PC-9 (cell line): ENCODE results near the gene ITPRIP. TPM values are rescaled to one million over a fixed set of nuclear protein-coding genes. Genes with fewer than 3 reads are reported as not detected.

Experiments
- BruUV-seq: library from RNA; stranded (reverse); fragments of 400-500 nt; replicated peaks from 2 replicates; lab custom pipeline; 2021; lab: Mats Ljungman, UMichigan
- CTCF ChIA-PET: fragments of 300-600 bp; sonication (Branson Sonifier 250); formaldehyde crosslinking; loops from one replicate; lab custom pipeline; 2022; ENCODE audit warnings: antibody characterized with exemption; lab: Charles Lee
- POLR2A ChIA-PET: fragments of 300-600 bp; sonication (Branson Sonifier 250); formaldehyde crosslinking; loops from one replicate; lab custom pipeline; 2022; ENCODE audit warnings: antibody characterized with exemption; ENCODE audit not compliant: unreplicated experiment; lab: Charles Lee
- DNase-seq, 2 experiments: peaks; one replicate each; pipeline versions ENCODE4 v3.0.0 to v3.0.0-alpha.2; 2015 to 2022; ENCODE audit warnings: mixed read lengths in 1 of 2
- H2AFZ ChIP-seq: fragments of 200-600 bp; sonication (generic); 2 replicates; pipeline ENCODE4 v1.8.1; 2017; ENCODE audit warnings: antibody characterized with exemption
- H3F3A ChIP-seq: fragments of 200-600 bp; sonication (generic); 2 replicates; pipeline ENCODE4 v1.8.1; 2017; ENCODE audit warnings: antibody characterized with exemption, mild to moderate bottlenecking, low read depth; ENCODE audit not compliant: insufficient read depth
- H3K27ac ChIP-seq: fragments of 200-600 bp; sonication (generic); 2 replicates; pipeline ENCODE4 v1.6.1; 2016; ENCODE audit warnings: mixed run types
- H3K27me3 ChIP-seq: fragments of 200-600 bp; sonication (generic); 2 replicates; pipeline ENCODE4 v1.6.1; 2016; ENCODE audit warnings: low read depth, mixed run types; ENCODE audit not compliant: insufficient read depth
- H3K36me3 ChIP-seq: fragments of 200-600 bp; sonication (generic); 2 replicates; pipeline ENCODE4 v1.6.1; 2016; ENCODE audit warnings: low read depth, mixed run types
- H3K4me1 ChIP-seq: fragments of 200-600 bp; sonication (generic); replicated peaks from 2 replicates; pipeline ENCODE4 v1.6.1; 2016; ENCODE audit warnings: mixed run types; ENCODE audit not compliant: insufficient read depth
- H3K4me2 ChIP-seq: fragments of 200-600 bp; sonication (generic); 2 replicates; pipeline ENCODE4 v1.6.1; 2017; ENCODE audit warnings: mixed run types
- H3K4me3 ChIP-seq: fragments of 200-600 bp; sonication (generic); 2 replicates; pipeline ENCODE4 v1.6.1; 2016; ENCODE audit warnings: mixed run types
- H3K79me2 ChIP-seq: fragments of 200-600 bp; sonication (generic); 2 replicates; pipeline ENCODE4 v1.6.1; 2017; ENCODE audit warnings: low read depth, mixed run types
- H3K9me2 ChIP-seq: fragments of 200-600 bp; sonication (generic); 2 replicates; pipeline ENCODE4 v1.8.1; 2017; ENCODE audit warnings: mild to moderate bottlenecking; ENCODE audit not compliant: insufficient read depth
- H3K9me3 ChIP-seq: fragments of 200-600 bp; sonication (generic); 2 replicates; pipeline ENCODE4 v1.8.1; 2016; ENCODE audit warnings: low read depth; ENCODE audit not compliant: insufficient read depth
- H4K20me1 ChIP-seq: fragments of 200-600 bp; sonication (generic); 2 replicates; pipeline ENCODE4 v1.8.1; 2017; ENCODE audit not compliant: insufficient read depth
- CTCF ChIP-seq: fragments of 200-600 bp; sonication (generic); conservative IDR thresholded peaks from 2 replicates; pipeline ENCODE4 v1.6.1; 2017; ENCODE audit warnings: mixed run types, antibody characterized with exemption, mild to moderate bottlenecking, moderate library complexity
- EZH2 ChIP-seq: fragments of 200-600 bp; sonication (generic); IDR thresholded peaks from 2 replicates; pipeline ENCODE4 v1.8.0; 2017; ENCODE audit warnings: antibody characterized with exemption, low read depth
- intact Hi-C: fragments of 100-400 bp; cut with micrococcal nuclease; formaldehyde crosslinking; loops from one replicate; pipeline ENCODE4 v1.10.0; 2022; ENCODE audit not compliant: unreplicated experiment
- total RNA-seq: library from RNA; stranded (reverse); gene quantifications from 2 replicates; pipeline ENCODE4 v1.2.3, GENCODE V29; 2021

ITPRIP gene
- total RNA-seq, 1 experiment from 2014 or later, result 6.7 TPM

- Histone ChIP-seq H3K9me2 (no peaks in the 10 kb centered on the region), H2AFZ (no peak overlapping the region), H3K4me3 (no peak overlapping the region), H3K4me1 (peaks cover 15% of the 10 kb centered on the region), H3K27me3 (no peaks in the 10 kb centered on the region), H4K20me1 (no peaks in the 10 kb centered on the region), H3K4me2 (no peak overlapping the region), H3K9me3 (no peaks in the 10 kb centered on the region; the same call in 1 of the 2 replicates), H3F3A (0 out of 2 replicates have a peak, but pooled peaks cover 4% of the 10 kb centered on the region), H3K79me2 (no peaks in the 10 kb centered on the region), H3K36me3 (no peaks in the 10 kb centered on the region), H3K27ac (no peak overlapping the region)
- intact Hi-C loops, result no loop called here
- BruUV-seq, result no TSS peak
- TF ChIP-seq EZH2 (no peak), CTCF (no peak)
- ChIA-PET POLR2A (no interaction called here), CTCF (no interaction called here)
- DNase-seq, result no peak
These were observed 37.5 kb downstream of the ITPRIP start for GRCh38 chr10:104300736-104301292.

GRCh38 chr10:104300002-104300735 lies 38.1 kb downstream of the ITPRIP start:
- H3K9me3 ChIP-seq, result no peaks in the 10 kb centered on the region; the same call in 1 of the 2 replicates
- no peaks in the 10 kb centered on the region for H3K79me2 ChIP-seq
- POLR2A ChIA-PET, result no interaction called here
- H3K36me3 ChIP-seq, result no peaks in the 10 kb centered on the region
- no peak for TF ChIP-seq CTCF
- no peak for TF ChIP-seq EZH2
- H4K20me1 ChIP-seq, result no peaks in the 10 kb centered on the region
- no peak overlapping the region for H2AFZ ChIP-seq
- no peak for DNase-seq
- no peak overlapping the region for H3K4me3 ChIP-seq
- intact Hi-C loops, result no loop called here
- BruUV-seq, result no TSS peak
- 0 out of 2 replicates have a peak, but pooled peaks cover under 1% of the 10 kb centered on the region for H3F3A ChIP-seq
- CTCF ChIA-PET, result no interaction called here
- no peak overlapping the region for H3K27ac ChIP-seq
- peaks cover 10% of the 10 kb centered on the region for H3K4me1 ChIP-seq
- H3K27me3 ChIP-seq, result no peaks in the 10 kb centered on the region
- H3K9me2 ChIP-seq, result no peaks in the 10 kb centered on the region
- H3K4me2 ChIP-seq, result no peak overlapping the region

GRCh38 chr10:104299031-104299904 lies 39.0 kb downstream of the ITPRIP start:
- Histone ChIP-seq H3K9me3 (no peaks in the 10 kb centered on the region; the same call in 1 of the 2 replicates), H3K4me2 (no peak overlapping the region), H4K20me1 (no peaks in the 10 kb centered on the region), H3K4me1 (0 out of 2 replicates have a peak, but pooled peaks cover under 1% of the 10 kb centered on the region), H3K36me3 (no peaks in the 10 kb centered on the region), H3K4me3 (no peak overlapping the region), H3K27me3 (no peaks in the 10 kb centered on the region), H2AFZ (no peak overlapping the region), H3K27ac (no peak overlapping the region), H3K79me2 (no peaks in the 10 kb centered on the region), H3F3A (no peaks in the 10 kb centered on the region), H3K9me2 (no peaks in the 10 kb centered on the region)
- intact Hi-C loops, result no loop called here
- ChIA-PET CTCF (no interaction called here), POLR2A (no interaction called here)
- no peak for TF ChIP-seq CTCF
- TF ChIP-seq EZH2, result no peak
- no TSS peak for BruUV-seq
- DNase-seq, result no peak
